Measurements from ENCODE around the gene OR9A2.

The OR9A2 gene

DNA sequence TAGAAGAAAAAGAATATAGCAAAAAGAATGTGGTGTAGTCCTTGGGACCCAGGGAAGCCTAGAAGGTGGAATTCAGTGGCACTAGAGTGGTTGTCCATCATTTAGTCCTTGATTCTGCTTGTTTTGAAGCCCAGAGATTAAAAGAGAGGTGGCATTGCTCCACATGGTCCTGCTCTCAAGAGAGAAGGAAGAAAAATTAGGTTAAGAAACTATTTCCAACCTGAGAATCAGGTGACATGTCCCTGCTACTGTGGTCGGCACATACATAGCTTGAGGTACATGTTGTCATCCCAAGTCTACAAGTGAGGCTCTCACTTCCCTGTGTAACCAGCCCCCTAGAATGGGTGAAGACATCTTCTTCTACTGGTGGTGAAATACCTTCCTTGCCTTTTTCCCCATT, at the start of gene OR9A2:
OR9A2 (minus strand) TSS at position 101 of the 400 bp plus-strand sequence; CDS start at position 101, 0 bp downstream.
- no peak for DNase-seq (ENCODE audit: low read depth in 3 of 3, low spot score in 1 of 3)

DNA sequence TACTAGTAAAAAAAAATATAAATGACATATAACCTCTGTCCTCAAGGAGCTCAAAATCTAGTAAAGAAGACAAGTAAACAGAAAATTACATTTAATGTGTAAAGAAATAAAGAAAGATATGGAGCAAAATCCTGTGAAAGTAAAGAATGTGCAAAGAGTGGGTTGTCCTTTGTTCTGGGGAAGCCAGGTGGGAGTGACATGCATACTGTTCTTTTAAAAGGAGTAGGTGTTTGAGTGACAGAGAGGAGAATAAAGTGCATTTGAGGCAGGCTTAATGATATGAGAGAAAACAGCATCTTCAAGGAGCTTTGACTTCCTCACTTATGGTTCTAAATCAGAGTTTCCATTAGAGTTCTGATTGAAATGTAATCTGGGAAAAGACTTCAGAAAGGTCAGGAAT, 47.2 kb upstream of the OR9A2 start:
- no peak for DNase-seq (ENCODE audit: low read depth in 3 of 3, low spot score in 1 of 3)

GRCh38 chr7:143073556-143073955, 46.6 kb upstream of the OR9A2 start:
- no peak for DNase-seq (ENCODE audit: low read depth in 3 of 3, low spot score in 1 of 3)

DNA sequence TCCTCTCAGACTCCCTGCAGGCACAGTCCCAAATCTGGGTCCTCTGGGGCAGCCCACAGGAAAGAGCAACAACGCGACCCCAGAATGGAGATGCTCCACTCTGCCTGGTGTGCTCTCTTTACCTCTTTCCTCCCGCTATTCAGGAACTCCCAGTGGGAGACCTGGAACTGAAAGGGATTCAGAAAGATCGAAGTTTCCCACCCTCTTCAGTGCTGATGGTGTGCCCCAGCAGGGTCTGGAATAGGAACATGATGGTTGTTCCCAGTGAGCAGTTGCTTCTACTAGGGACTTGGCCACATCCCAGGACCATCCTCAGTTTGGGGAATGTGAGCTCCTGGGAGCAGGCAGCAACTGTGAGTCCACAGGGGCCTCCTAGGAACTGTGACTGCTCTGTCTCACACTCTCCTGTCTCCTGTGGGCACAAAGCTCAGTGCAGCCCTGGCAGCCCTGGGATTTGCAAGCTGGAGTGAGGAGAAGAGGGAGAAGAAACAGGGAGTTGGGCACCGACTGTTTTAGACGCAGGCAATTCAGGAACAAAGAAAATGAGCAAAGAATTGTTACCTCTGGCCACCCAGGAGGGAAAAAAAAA, 43.1 kb upstream of the OR9A2 start:
- no peak for DNase-seq (ENCODE audit: low read depth in 3 of 3, low spot score in 1 of 3)

DNA sequence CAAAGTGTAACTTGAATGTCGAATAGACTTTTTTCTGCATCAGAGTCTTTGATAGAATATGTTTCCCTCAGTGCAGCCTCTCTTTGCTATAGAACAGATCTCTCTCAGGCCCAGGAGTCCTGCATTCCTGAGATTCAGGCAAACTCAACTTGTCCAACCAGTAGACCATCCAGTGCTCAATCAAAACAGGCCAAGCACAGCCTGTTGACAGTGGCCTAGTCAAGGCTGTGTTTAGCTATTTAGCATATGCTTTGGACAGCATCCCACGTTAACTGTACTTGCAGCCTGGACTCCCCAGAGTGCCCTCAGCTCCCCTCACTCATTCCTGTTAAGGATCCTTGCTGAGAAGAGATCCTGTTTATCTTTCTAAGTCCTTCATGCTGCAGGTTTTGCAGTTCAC, 41.5 kb upstream of the OR9A2 start:
- DNase-seq (ENCODE audit: low read depth in 3 of 3, low spot score in 1 of 3): no peak

GRCh38 chr7:143063741-143064140, 36.8 kb upstream of the OR9A2 start:
- DNase-seq (ENCODE audit: low read depth in 3 of 3, low spot score in 1 of 3): no peak

GRCh38 chr7:143055754-143056153, 28.8 kb upstream of the OR9A2 start:
- DNase-seq (ENCODE audit: low read depth in 3 of 3, low spot score in 1 of 3): no peak

DNA sequence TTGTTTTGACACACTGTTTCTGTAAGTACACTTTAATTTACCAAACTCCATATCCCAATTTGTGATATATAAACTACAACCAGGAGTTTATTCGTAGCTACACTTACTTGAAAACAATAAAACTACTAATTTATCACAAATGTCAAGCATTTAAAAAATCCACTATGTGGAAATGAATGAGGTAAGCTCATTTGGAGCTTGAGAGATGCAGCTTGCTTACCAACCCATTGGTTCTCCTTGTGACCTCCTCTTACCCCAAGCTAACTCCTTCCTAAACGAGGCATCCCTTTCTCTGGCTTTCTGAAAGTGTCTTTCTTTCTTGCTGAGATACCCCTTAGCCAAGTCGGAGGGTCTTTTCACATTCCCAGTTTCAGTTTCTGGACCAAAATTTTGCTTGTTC, 27.7 kb upstream of the OR9A2 start:
- no peak for DNase-seq (ENCODE audit: low read depth in 3 of 3, low spot score in 1 of 3)

GRCh38 chr7:143052041-143052440, 25.1 kb upstream of the OR9A2 start, which contains the start of gene OR6V1:
Gene OR6V1, plus strand, starts transcription at chr7:143052341. Its CDS starts 0 bp downstream, at chr7:143052341.
- no peak for DNase-seq (ENCODE audit: low read depth in 3 of 3, low spot score in 1 of 3)

GRCh38 chr7:143050931-143051330, 24.0 kb upstream of the OR9A2 start:
- DNase-seq (ENCODE audit: low read depth in 3 of 3, low spot score in 1 of 3): no peak

GRCh38 chr7:143049362-143049761, 22.4 kb upstream of the OR9A2 start:
- DNase-seq (ENCODE audit: low read depth in 3 of 3, low spot score in 1 of 3): no peak

GRCh38 chr7:143048827-143049226, 21.9 kb upstream of the OR9A2 start:
- no peak for DNase-seq (ENCODE audit: low read depth in 3 of 3, low spot score in 1 of 3)

- no peak for DNase-seq (ENCODE audit: low read depth in 3 of 3, low spot score in 1 of 3)
Measured at GRCh38 chr7:143047326-143047725, 20.4 kb upstream of the OR9A2 start.

GRCh38 chr7:143046426-143046851, 19.5 kb upstream of the OR9A2 start:
- no peak for DNase-seq (ENCODE audit: low read depth in 3 of 3, low spot score in 1 of 3)

DNA sequence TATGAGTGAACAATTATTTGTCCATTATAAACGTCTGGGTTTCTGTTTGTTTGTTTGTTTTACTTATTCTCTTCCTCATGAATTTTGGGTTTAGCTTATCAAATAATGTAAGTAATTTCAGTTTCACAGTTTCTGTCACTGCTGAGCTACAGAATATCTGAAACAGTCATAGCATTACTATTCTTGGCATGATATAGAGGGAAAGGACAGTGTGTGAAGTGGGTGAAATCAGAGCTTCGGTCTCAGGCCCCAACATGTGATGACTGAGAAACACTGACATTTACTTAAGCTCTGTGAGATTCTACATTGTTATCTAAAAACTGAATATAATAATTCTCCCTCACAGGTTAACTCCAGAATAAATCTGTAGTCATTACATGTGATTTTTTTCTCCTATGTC, 16.5 kb upstream of the OR9A2 start:
- no peak for DNase-seq (ENCODE audit: low read depth in 3 of 3, low spot score in 1 of 3)

GRCh38 chr7:143042790-143043271, 15.9 kb upstream of the OR9A2 start:
- DNase-seq (ENCODE audit: low read depth in 3 of 3, low spot score in 1 of 3): no peak

DNA sequence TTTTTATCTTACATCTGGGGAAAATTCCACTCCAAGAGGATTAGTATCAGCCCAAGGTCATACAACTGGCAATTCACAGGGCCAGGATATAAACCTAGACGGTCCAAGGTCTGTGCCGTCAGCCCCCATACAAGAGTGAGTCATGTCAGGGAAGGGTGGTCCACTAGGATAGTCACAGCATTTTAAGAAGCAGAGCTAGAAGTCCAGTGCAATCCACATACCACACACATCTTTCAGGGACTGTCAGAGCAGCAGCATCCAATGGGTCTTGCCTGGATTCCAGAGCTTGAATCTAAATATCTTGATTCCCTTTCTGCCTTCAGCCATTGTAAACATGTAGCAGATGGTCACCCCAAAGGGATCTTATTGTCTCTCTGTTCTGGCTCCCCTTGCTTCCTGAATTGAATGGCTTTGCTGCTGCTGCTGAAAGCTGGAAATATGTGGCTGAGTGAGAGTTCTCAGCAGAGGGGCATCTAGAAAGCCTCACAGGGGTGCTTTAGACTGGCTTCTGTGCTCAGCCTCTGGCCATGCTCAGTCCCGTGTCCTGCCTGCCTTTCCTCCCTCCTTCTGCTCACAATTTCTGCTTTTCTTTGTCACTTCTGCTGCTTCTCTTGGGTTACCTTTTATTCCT, 15.3 kb upstream of the OR9A2 start:
- no peak for DNase-seq (ENCODE audit: low read depth in 3 of 3, low spot score in 1 of 3)

DNA sequence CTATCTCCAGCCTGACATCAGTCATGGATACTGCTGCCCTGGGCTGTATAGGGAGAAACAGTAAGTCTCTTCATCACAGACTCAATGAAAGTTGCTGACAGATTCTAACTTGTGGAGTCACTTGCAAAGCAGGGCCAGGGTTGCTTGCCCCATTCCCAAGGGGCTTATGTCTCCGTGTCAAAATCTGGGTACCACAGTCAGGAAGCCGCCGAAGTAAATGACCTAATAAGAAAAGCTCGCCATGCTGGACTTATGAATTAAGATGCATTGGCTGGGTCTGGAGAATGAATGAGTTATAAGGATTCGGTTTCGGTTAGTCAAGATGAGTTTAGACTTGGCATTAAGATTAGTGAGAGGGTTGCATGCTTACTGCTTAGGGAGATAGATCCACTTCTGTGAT, 14.4 kb upstream of the OR9A2 start:
- no peak for DNase-seq (ENCODE audit: low read depth in 3 of 3, low spot score in 1 of 3)

- no peak for DNase-seq (ENCODE audit: low read depth in 3 of 3, low spot score in 1 of 3)
Measured at GRCh38 chr7:143040209-143040715, 13.3 kb upstream of the OR9A2 start.

- DNase-seq (ENCODE audit: low read depth in 3 of 3, low spot score in 1 of 3): no peak
Measured at GRCh38 chr7:143038635-143039034, 11.7 kb upstream of the OR9A2 start.

DNA sequence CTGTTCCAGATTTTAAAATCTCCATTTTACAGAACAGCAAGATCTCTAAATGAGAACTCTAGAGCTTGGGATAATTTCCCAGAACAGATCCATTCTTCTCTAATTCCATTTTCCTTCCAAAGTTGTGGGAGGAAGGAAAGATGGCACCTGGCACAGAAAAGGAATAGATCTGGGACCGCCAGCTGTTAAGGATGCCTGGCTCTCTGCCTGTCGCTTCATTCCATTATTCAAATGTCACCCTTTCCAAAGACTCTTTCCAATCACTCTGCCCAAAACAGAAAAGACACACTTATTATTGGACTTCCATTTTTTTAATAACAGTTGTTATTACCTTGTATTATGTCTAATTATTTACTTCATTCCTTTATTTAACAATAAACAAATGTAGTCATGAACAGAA, 751 bp upstream of the OR9A2 start:
- DNase-seq (ENCODE audit: low read depth in 3 of 3, low spot score in 1 of 3): no peak

DNA sequence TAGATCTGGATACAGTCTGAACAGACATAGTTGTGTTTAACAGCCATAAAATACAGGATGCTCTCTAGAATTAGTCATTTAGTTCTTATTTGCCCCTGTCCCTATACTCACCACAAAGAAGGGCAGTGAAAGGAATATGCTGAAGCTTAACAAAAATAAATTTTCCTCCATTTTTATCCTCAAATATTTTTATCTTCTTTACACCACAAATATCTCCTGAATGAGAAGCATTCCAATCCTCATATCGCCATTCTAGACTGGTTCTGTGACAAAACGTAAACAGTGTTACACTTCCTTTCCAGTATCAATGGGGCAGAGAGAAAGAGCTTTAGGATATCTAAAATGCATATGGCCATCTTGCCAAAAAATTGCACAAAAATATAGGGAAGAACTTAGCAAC, 1.6 kb downstream of the OR9A2 start:
- DNase-seq (ENCODE audit: low read depth in 3 of 3, low spot score in 1 of 3): no peak

GRCh38 chr7:143023047-143023446, 3.9 kb downstream of the OR9A2 start:
- no peak for DNase-seq (ENCODE audit: low read depth in 3 of 3, low spot score in 1 of 3)
